Measurements from ENCODE around the gene TSPAN18.

Gene TSPAN18

GRCh38 chr11:44780940-44781631 is 54.3 kb downstream of the TSPAN18 start:
- TF ChIP-seq ZNF843 (tag by site-specific recombination; IDR thresholded peaks at IDR 0.05) (no peak), ZNF398 (tag by site-specific recombination; IDR thresholded peaks at IDR 0.05) (no peak), YY1 (tag by site-specific recombination; IDR thresholded peaks at IDR 0.05) (no peak), ZNF513 (tag by site-specific recombination; IDR thresholded peaks at IDR 0.05) (no peak), ZNF747 (tag by site-specific recombination; IDR thresholded peaks at IDR 0.05) (no peak), ZNF311 (tag by site-specific recombination; IDR thresholded peaks at IDR 0.05; ENCODE audit: borderline replicate concordance) (no peak), PRDM10 (tag by site-specific recombination; IDR thresholded peaks at IDR 0.05) (no peak), ZNF394 (tag by site-specific recombination; IDR thresholded peaks at IDR 0.05; ENCODE audit: borderline replicate concordance) (no peak), ZNF639 (tag by site-specific recombination; IDR thresholded peaks at IDR 0.05) (no peak), ZNF677 (tag by site-specific recombination; IDR thresholded peaks at IDR 0.05) (no peak), ZNF596 (tag by site-specific recombination; IDR thresholded peaks at IDR 0.05) (no peak)
- no peaks in the 10 kb centered on the region for H3K9me3 ChIP-seq (ENCODE audit: control insufficient read depth, insufficient read depth, low read depth, low read length)
- H3K4me1 ChIP-seq (ENCODE audit: control insufficient read depth, insufficient read depth, low read length), result no peaks in the 10 kb centered on the region
- H3K4me3 ChIP-seq (ENCODE audit: low read depth, low read length), result no peak overlapping the region
- ChIA-PET CTCF (interaction anchor here (0.6 to 2.2 kb wide), 8 partner anchors 14 to 219 kb away, joined by 3 to 7 read pairs (median 3); no protein-coding TSS in a partner anchor), POLR2A (no interaction called here)
- no peak overlapping the region for H3K27ac ChIP-seq (ENCODE audit: extremely low read depth, low read depth, low read length)
- peaks cover 0 to 3% of the 10 kb centered on the region in 2 experiments; a peak in 1 of 3 replicates for H3K36me3 ChIP-seq (ENCODE audit: control insufficient read depth in 2 of 2, insufficient read depth in 1 of 2, low read length in 2 of 2)

GRCh38 chr11:44781655-44782054 is 54.9 kb downstream of the TSPAN18 start:
- no peaks in the 10 kb centered on the region for H3K4me1 ChIP-seq (ENCODE audit: control insufficient read depth, insufficient read depth, low read length)
- TF ChIP-seq ZNF16 (tag by site-specific recombination; IDR thresholded peaks at IDR 0.05; ENCODE audit: low read depth) (no peak), ZBTB20 (tag by site-specific recombination; IDR thresholded peaks at IDR 0.05) (no peak), ZNF629 (tag by site-specific recombination; IDR thresholded peaks at IDR 0.05) (no peak), ZNF18 (tag by site-specific recombination; IDR thresholded peaks at IDR 0.05) (no peak), FEZF1 (tag by site-specific recombination; IDR thresholded peaks at IDR 0.05) (no peak), ZBTB44 (tag by site-specific recombination; IDR thresholded peaks at IDR 0.05) (no peak), GFI1B (tag by site-specific recombination; IDR thresholded peaks at IDR 0.05) (no peak), SP7 (tag by site-specific recombination; IDR thresholded peaks at IDR 0.05) (no peak), ZSCAN5A (tag by site-specific recombination; IDR thresholded peaks at IDR 0.05) (no peak), ZBTB21 (tag by site-specific recombination; IDR thresholded peaks at IDR 0.05) (no peak)
- ChIA-PET POLR2A (no interaction called here), CTCF (interaction anchor here (0.6 to 2.2 kb wide), 4 partner anchors 45 to 159 kb away, joined by 3 to 7 read pairs (median 4); no protein-coding TSS in a partner anchor)
- H3K27ac ChIP-seq (ENCODE audit: extremely low read depth, low read depth, low read length), result no peak overlapping the region
- H3K4me3 ChIP-seq (ENCODE audit: low read depth, low read length), result no peak overlapping the region
- H3K36me3 ChIP-seq (ENCODE audit: control insufficient read depth in 2 of 2, insufficient read depth in 1 of 2, low read length in 2 of 2), result peaks cover 0 to 3% of the 10 kb centered on the region in 2 experiments; a peak in 1 of 3 replicates
- no peaks in the 10 kb centered on the region for H3K9me3 ChIP-seq (ENCODE audit: control insufficient read depth, insufficient read depth, low read depth, low read length)
